Daoy (cell line): ENCODE results near the gene GJC3. TPM values are rescaled to one million over a fixed set of nuclear protein-coding genes. Genes with fewer than 3 reads are reported as not detected.
"Not testable (repeated sequence)": the region's sequence is repeated elsewhere in the genome, so short reads cannot be mapped to it uniquely, and the experiment has no call there.

Source experiments
- DNase-seq: peaks from one replicate; pipeline ENCODE4 v3.0.0-alpha.2; 2015; ENCODE audit warnings: low read depth
- total RNA-seq: library from RNA; depleted of rRNA; stranded (reverse); fragments of >200 nt; shearing (Covaris generic); gene quantifications from 2 replicates; pipeline ENCODE4 v1.2.3, GENCODE V29; 2014

Gene GJC3
- total RNA-seq, 1 experiment from 2014 or later, result not detected

GRCh38 chr7:99930376-99930775 lies 956 bp upstream of the GJC3 start:
- no peak for DNase-seq

GRCh38 chr7:99929730-99930053 lies 272 bp upstream of the GJC3 start:
- DNase-seq, result no peak

DNA sequence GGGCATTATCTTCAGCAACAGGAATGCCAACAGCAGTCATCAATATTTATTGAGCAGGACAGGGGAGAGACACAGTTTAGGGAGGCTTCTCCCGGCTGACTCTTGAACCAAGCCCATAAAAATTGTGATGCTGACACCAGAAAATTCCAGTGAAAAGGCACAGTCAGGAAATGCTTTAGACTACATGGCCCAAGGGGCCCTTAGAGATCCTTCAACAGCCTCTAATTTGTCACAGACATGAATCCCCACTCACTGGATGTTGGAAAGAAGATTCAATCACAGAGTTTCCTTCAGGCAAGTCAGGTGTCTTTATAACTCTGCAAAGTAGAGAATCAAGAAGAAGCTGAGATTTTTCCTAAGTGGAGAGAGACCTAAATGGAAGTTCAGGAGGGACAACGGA lies 1.2 kb downstream of the GJC3 start:
- no peak for DNase-seq

DNA sequence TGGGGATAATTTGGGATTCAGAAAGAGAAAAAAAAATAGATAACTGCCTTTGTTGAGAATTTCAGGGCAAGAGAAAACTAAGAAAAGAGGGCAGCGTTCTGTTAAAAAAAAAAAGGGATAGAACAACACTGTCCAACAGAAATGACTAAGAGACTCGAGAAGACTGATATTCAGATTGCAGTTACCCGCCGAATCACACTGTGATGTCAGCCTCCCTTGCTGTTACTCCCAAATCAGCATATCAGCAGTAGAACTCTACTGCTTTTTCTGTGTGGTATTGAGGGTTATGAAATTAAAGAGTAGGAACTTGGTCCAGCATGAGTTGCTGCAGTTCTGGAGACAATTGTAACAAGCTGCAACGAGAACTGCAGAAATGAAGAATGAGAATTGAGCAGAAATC lies 1.9 kb downstream of the GJC3 start:
- DNase-seq, result no peak

DNA sequence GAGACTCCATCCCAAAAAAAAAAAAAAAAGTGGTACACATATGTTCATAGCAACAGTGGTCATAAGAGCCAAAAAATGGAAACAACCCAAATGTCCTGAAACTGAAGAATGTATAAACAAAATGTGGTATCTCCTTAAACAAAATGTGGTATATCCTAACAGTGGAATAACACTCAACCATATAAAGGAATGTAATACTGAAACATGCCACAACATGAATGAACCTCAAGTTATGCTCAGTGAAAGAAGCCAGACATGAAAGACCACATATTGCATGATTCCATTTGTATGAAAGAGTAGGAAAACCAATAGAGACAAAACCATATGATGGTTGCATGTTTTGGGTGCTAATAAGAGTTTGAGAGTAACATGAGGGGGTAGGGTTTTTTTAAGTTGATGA lies 3.1 kb downstream of the GJC3 start:
- DNase-seq, result no peak

- DNase-seq, result peak; percentile 33
These were observed 6.2 kb downstream of the GJC3 start for GRCh38 chr7:99923200-99923599.

- DNase-seq, result no peak
These were observed 9.3 kb downstream of the GJC3 start for GRCh38 chr7:99920149-99920548.

DNA sequence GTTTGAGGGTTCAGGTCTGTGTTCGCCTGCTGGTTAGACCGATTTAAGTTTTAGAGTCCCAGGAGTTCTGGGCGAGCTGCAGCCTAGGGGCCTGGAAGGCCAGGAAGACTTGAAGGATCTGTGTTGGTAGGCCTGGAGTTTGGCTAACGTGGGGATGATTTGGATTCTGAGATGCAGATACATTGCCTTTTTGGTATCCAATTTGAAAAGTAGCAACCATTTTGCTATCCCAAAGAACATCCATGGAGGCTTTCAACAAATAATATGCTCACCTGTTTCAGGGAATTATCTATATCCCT lies 9.7 kb downstream of the GJC3 start:
- no peak for DNase-seq

DNA sequence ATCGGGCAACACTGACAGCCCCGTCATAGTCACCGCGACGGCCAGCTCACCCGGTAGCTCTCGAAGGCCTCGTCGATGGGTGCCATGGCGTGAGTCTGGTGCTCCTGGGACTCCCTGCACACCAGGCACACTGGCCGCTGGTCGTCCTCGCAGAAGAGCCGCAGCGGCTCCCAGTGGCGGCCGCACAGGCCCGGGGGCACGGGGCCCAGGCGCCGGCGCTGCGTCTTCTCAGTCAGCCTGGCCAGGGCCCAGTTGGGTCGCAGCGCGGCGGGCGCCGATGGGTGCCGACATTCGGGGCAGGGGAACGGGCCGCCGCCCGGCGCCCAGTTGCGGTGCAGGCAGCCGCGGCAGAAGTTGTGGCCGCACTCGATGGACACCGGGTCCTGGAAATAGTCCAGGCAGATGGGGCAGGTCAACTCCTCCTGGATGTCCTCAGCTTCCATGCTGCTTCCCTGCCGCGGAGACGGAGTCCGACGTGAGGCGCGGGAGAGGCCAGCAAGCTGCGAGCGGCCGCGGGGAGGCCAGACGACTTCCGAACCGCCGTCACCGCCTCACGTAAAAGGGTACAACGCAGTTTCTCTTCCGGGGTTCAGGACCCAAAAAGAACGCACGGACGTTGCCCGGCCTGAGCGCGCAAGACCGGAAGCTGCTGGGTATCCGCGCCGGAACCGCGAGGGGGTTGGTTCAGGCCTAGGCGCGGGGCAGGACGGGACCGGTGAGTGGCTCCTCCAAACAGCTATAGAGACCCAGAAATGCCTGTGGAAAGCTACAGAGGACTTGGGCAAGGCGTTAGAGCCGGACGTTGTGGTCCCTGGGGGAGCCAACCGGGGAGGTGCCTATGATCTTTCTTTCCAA lies 10.2 kb downstream of the GJC3 start, which contains the start of gene TRIM4:
Gene TRIM4, minus strand, starts transcription at position 572 of the 855 bp plus-strand sequence. Its CDS starts 129 bp downstream, at position 443.
- DNase-seq, result peak; percentile 99

DNA sequence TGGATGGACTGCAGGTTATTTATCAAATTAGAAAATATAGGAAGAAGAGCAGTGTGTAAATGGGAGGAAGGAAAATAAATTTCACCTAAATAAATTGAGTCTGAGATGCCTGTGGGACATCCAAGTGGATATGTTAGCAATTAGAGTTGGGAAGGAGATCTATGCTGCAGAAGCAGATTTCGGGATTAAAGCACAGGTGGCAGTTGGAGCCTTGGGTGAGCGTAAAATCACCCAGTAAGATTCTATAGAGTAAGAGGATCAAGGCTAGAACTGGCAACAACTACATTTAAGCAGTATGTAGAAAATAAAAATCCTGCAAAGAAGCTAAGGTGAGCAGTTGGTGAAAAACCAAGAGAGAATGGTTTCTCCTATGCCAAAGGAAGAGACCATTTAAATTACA lies 18.4 kb downstream of the GJC3 start:
- DNase-seq, result no peak

GRCh38 chr7:99901581-99901980 lies 27.8 kb downstream of the GJC3 start:
- DNase-seq, result no peak

DNA sequence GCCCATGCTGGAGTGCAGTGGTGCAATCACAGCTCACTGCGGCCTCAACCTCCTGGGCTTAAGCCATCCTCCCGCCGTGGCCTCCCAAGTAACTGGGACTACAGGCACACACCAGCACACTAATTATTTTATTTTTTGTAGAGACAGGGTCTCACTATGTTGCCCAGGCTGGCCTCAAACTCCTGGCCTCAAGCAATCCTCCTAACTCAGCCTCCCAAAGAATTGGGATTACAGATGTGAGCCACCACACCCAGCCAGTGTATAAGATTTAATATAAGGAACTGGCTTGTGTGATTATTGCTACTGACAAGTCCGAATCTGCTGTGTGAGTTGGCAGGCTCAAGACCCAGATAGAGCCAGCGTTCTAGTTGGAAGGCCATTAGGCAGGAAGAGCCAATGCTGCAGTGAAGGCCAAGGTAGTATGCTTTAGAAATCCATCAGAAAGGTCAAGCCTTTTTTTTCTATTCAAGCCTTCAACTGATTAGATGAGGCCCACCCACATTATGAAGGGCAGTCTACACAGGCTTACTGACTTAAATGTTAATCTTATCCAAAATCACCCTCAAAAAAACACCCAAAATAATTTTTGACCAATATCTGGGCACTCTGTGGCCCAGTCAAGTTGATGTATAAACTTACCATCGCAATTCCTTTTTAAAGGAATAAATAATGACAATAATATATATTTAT lies 29.4 kb downstream of the GJC3 start:
- no peak for DNase-seq

- no peak for DNase-seq
These were observed 30.6 kb downstream of the GJC3 start for GRCh38 chr7:99898836-99899235.

DNA sequence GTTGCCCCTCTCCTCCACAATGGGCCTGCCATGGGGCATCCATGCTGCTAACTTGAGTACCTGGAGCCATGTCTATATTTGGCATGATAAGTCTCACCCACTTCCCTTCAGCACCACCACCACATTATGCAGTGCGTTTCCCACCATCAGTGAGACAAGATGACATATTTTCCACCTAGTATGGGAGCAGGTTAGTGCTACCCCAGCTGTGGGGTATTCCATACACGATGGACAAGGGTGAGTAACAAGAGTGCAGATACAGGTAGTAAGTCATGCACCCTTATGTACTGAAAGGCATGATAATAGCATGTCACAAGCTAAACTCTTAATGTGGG lies 31.4 kb downstream of the GJC3 start:
- no peak for DNase-seq

GRCh38 chr7:99897322-99898022 lies 31.9 kb downstream of the GJC3 start:
- DNase-seq, result no peak

DNA sequence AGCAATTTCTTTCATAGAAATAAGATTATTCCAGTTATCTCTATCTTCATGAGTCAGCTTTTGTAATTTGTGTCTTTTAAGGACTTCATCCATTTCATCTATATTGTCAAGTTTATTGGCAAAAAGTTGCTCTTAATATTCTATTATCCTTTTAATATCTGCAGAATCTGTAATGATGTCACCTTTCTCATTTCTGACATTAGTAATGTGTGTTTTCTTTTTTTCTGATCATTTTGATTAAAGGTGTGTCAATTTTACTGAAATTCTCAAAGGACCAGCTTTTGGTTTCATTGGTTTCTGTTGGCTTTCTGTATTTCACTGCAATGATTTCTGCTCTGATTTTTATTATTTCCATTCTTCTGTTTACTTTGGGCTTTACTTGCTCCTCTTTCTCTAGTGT lies 34.7 kb downstream of the GJC3 start:
- no peak for DNase-seq

DNA sequence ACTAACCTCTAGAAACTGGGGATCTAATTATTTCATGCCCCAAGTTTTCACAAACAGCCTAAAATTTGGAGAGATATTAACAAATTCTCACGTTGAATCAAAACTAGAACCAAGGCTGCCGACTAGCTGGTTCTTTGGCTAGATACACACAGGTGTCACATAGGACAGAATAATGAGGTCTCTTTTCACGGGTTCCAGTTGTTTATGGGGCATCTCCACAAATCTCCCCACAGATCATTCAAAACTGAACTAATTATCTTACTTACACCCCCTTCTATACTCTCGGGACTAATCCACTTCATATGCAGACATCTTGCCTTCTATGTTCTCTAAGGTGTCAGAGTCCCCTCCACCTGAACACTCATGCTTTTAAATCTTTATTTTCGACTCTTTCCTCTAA lies 36.1 kb downstream of the GJC3 start:
- DNase-seq, result no peak

GRCh38 chr7:99890348-99890747 lies 39.1 kb downstream of the GJC3 start:
- not testable (repeated sequence) for DNase-seq

GRCh38 chr7:99888366-99888765 lies 41.1 kb downstream of the GJC3 start:
- not testable (repeated sequence) for DNase-seq

DNA sequence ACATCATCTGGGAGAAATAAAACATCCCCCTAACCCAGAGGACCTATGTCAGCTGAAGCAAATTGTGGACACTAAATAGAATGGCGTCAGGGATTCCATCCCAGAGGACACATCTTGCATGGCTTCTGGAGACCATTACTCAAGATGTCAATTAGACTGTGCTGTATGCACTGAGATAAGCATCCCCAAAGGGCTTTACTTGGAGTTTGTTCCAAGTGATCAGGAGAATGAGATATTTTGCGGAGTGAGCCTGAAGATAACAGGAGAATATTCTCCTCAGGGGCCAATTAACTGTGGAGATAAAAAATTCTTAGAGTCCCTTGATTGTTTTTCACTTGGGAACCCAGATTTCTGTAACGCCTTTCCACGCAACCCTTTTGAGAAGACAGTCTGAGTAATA lies 48.0 kb downstream of the GJC3 start:
- no peak for DNase-seq

DNA sequence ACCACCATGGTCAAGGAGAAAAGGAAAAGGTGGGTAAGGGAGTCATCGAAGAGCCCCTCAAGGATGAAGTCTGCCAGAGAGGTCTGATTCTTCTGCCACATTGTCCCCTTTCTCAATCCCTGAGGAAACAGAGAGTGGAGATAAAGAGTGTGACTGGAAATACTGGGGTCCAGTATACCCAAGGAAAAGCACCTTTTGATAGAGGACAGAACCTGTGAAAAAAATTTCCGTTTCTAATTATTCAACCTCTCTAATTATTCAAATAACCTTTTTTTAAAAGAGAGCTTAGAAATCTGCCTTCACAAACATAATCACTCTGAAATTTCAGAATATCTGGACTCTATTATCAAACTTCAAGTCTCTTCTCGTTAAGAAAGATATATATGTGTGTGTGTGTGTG lies 52.5 kb downstream of the GJC3 start, which contains the start of gene OR2AE1:
Gene OR2AE1, minus strand, starts transcription at position 101 of the 400 bp plus-strand sequence. Its CDS starts 0 bp downstream, at position 101.
- no peak for DNase-seq

- no peak for DNase-seq
These were observed 52.9 kb downstream of the GJC3 start for GRCh38 chr7:99876491-99876890.
